Stomach (tissue), 4 donors: Measurements from ENCODE around the gene CUX1.

Experiments
- CTCF ChIP-seq, 7 experiments: fragments of 450-650 bp in 4 of 7; fragments of 200-600 bp in 3 of 7; sonication (generic) in 3 of 7; IDR thresholded peaks; one replicate each; pipeline ENCODE4 v1.5.1; 2016 to 2019; ENCODE audit warnings: antibody characterized with exemption in 7 of 7, control low read depth in 2 of 7, mild to moderate bottlenecking in 1 of 7
- EP300 ChIP-seq: sonication (generic); formaldehyde crosslinking; IDR thresholded peaks from one replicate; pipeline ENCODE4 v1.6.1; 2017; ENCODE audit warnings: antibody characterized with exemption
- POLR2A ChIP-seq, 4 donors: fragments of 450-650 bp; IDR thresholded peaks; one replicate each; pipeline ENCODE4 v1.6.1; 2016; ENCODE audit warnings: antibody characterized with exemption in 4 of 4, control low read depth in 2 of 4, mild to moderate bottlenecking in 1 of 4, moderate library complexity in 1 of 4
- POLR2AphosphoS5 ChIP-seq, 3 donors: sonication (generic); formaldehyde crosslinking; IDR thresholded peaks; one replicate each; pipeline ENCODE4 v1.6.1; 2016; ENCODE audit warnings: antibody characterized with exemption in 3 of 3

- TF ChIP-seq EP300, result no peak
- no peak for TF ChIP-seq POLR2AphosphoS5 (IDR thresholded peaks at IDR 0.05)
- no peak for TF ChIP-seq CTCF (IDR thresholded peaks at IDR 0.05)
- TF ChIP-seq POLR2A (IDR thresholded peaks at IDR 0.05), result no peak
Measured at GRCh38 chr7:101778026-101778580, 39.3 kb upstream of the CUX1 start.
